Activated CD4-positive, alpha-beta T cell treated with anti-CD3 and anti-CD28 coated beads, Interleukin-2, amount 50 U/mL, for 48 hours (primary cell): ENCODE data around the gene SV2C.
"Not testable (repeated sequence)": the region's sequence is repeated elsewhere in the genome, so short reads cannot be mapped to it uniquely, and the experiment has no call there.

Source experiments
- DNase-seq, 2 experiments: peaks; one replicate each; pipeline ENCODE4 v3.0.0-alpha.2; 2020

Gene SV2C

DNA sequence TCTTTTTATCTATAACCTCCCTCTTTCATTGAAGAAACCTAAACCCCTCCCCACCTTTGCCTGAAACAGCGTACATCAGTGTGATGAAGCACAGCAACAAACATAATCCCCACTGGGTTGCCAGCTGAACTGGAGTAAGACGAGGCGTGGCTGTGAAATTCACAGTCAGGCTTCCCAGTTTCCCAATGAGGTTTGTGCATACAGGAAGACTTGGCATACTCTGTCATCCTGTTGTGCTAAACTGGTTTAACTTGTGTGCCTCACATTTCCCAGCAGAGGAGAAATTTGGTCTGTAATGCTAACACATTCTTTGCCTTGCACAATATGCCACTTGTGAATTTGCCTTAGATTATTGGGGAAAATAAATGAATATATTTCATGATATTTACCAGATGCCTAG is 121.5 kb downstream of the SV2C start:
- DNase-seq: no peak

DNA sequence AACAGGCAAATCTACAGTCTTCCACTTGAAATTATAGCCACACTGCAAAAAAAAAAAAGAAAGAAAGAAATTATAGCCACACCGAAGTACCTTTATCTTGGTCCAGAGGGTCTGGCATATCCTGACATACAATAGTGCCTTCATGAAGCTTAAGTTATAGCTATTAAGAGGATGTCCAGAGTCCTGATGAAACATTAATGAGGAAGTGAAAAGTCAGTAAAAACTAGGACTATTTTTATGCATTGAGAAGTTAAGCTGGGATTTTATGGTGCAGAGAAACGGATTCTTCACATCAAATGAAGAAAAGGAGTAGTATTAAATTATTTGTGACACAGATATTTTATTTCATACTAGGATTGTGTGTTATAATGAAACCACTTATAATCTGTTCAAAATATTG is 123.9 kb downstream of the SV2C start:
- DNase-seq: no peak

DNA sequence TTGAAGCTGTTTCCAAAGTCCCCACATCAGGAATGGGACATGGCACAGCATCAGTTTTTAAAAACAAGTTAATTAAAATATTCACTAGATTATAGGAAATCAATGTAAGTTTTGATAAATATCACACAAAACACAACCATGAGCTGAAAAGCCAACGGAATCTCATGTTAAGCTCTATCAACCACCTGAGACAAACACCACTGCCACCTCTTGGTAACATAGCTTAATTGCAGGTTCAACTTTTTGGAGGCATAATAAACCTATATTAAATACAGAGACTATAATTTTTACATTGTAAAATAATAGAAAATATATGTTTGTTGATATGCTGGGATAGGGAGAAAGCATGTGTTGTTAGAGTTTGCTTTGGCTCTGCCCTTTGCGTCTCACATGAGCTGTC is 126.1 kb downstream of the SV2C start:
- DNase-seq: no peak

DNA sequence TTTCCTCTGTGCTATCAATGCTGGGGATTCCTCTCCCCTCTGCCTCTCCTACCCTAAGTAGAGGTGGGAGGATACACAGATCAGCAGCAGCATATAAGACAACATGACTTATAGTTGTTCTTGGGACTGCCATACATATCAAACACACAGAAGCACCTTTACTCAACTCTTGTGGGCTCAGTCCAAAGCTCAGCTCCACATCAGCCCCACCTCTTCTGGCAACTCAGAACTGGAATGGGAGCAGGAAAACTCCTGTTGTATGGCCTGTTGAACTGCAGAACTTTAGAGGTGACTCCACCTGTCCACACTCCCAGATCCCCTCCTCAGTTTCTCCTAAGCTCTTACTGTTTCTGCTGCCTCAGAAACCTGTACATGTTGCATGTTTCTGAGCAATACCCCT is 127.8 kb downstream of the SV2C start:
- DNase-seq: no peak

DNA sequence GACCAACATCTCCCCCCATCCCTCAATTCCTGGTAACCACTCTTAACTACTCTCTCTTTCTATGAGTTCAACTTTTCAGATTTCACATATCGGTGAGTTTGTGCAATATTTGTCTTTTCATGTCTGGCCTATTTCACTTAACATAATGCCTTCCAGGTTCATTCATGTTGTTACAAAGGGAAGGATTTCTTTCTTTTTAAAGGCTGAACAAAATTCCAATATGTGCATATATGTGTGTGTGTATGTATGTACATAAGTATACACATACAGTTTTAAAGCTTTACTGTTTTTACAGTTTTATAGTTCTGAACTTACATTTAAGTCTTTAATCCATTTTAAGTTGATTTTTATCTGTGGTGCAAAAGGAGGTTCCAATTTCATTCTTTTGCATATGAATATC is 130.7 kb downstream of the SV2C start:
- no peak for DNase-seq

DNA sequence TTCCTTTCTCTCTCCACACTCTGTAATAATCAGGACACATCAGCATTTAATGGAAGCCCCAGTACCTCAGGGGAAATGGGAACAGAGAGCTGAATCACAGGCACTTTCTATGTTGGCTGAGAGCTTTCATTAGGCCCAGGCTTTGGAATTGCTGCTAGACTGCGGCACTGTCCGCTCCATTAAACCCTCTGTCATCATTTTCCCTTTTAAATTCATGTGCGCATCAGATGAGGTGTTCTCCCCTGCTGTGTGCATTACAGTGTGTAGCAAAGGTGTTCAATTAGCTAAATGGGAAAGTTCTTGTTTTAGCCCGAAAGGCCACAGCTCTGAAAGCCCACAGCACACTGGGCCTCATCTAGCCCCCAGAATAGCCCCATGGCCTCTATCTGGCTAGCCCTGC is 133.6 kb downstream of the SV2C start:
- DNase-seq: no peak

DNA sequence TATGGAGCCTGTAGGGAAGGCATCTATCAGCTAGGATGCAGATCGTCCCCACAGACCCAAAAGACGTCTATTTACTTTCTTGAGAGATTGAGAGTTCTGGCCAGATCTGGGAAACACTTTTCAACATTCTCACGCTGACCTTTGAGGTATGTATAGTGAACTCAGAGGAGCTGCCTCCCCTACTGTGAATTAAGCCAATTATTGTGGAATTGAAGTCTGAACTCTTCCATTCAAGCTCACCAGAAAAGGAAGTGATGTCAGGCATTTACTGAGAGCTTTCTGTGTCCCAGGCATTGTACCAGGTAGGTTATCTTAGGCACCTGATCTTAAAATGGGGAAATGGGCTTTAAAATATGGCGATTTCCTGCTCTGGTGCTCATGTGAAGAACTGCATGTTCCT is 136.5 kb downstream of the SV2C start:
- no peak for DNase-seq

DNA sequence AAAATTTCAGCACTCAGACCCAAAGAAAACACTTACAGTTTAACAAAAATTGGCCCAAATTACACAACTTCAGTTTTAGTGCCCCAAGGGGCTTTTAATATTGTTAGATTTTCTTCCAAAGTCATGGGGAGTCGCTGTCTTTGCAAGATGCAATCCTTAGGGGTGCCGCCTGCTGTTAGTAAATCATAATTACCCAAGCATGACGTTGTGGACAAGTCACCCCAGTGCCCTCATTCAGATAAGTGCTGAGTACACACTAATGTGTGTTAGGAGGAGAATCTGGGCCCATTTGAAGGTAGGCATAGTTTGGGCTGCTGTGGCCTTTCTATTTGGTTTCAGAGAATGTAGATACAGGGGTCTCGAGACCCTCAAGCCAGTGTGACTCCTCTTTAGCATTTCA is 138.1 kb downstream of the SV2C start:
- no peak for DNase-seq

DNA sequence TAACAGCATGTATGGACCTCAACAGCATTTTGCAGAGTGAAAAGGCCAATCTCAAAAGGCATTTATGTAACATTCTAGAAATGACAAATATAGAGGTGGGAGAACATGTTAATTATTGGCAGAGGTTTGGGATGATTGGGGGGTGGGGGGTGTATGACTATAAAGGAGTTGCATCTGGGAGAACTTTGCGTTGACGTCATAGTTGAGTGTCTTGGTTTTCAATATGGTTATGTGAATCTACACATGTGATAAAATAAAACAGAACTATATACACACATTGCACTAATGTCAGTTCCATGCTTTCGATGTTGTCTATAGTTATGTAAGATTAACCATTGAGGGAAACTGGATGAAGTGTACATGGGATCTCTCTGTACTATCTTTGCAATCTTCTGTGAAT is 139.1 kb downstream of the SV2C start:
- no peak for DNase-seq

DNA sequence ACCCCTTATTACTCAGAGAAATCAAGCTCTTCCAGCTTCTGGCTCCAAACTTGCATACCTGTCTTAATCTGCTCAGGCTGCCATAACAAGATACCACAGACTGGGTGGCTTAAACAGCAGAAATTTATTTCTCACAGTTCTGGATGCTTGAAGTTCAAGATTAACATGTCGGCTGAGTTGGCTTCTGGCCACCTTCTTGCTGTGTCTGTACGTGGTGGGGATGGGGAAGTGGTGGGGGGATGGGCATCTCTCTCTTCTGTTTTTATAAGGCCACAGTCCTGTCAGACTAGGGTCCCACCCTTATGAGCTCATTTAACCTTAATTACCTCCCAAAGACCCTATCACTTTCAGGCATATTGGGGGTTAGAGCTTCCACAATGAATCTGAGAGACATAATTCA is 140.5 kb downstream of the SV2C start:
- DNase-seq: no peak

DNA sequence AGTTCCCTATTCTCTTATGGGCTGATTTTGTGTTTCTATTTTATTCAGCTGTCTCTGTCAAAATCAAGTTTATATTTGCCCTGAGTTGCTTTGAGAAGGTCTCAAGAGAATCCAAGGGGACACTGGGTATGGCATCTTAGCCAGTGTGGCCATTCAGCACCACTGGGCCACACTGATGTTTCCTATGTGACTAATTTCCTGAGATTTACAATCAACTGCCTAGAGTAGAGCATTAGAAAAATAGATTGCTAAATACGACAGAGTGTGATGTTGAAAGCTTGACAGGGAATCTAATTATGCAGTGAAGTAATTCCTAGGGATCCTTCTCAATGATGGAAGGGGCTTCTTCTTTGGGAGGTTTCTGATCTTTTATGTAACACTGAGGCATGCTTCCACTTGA is 141.7 kb downstream of the SV2C start:
- no peak for DNase-seq

DNA sequence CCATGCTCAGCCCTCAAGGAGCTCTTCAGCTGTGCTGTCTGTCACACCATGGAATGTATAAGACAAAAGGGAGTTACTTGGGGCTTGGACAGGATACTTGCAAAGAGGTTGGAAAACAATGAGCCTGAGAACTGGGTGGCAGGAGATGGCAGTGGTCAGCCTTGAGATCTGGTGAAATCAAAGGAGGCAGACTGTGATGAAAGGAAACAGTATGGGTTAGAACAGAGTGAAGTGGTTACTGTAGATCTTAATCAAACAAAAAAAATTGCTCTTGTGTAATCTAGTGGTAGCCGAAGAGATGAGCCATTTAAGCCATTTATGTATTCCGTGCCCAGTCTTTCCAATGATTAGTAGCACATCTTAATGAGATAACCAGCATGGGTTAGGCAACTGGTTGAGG is 142.2 kb downstream of the SV2C start:
- no peak for DNase-seq

DNA sequence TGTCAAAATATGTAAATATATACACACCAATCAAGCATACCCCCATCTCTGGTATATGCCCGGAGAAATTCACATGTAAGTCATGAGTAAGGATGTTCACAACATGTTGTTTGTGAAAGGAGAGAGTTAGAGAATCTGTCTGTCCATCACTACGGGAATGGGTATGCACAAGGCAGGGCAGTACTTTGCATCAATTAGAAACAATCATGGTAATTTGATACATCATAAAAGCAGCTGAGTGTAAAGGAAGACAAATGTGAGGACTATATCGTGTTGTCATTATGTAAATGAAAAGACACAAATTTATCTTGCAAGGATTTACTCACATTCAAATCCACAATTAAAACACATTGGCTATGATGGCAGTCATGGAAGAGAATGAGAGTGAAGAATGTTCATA is 146.7 kb downstream of the SV2C start:
- no peak for DNase-seq

DNA sequence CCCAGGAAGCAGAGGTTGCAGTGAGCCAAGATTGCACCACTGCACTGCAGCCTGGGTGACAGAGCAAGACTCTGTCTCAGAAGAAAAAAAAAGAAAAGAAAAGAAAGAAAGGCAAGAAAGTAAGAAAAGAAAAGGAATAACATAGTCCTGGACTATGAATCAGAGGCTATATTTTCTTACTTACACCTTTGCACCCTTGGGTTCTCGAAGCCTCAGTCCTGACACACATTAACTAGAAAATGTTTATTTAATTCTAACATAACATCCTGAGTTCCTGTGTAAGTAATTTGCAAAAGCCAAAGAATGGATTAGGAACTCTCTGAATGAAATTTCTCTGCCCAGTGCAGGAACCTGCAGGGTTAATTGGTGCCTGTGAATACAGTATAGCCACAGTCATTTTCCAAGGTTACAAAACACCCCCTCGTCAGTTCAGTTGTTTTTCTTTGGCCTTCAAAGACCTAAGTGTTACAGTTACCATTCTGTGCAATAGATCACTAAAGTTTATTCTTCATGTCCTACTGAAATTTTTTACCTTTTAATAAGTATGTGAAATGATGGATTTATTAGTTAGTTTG is 147.6 kb downstream of the SV2C start:
- no peak for DNase-seq

DNA sequence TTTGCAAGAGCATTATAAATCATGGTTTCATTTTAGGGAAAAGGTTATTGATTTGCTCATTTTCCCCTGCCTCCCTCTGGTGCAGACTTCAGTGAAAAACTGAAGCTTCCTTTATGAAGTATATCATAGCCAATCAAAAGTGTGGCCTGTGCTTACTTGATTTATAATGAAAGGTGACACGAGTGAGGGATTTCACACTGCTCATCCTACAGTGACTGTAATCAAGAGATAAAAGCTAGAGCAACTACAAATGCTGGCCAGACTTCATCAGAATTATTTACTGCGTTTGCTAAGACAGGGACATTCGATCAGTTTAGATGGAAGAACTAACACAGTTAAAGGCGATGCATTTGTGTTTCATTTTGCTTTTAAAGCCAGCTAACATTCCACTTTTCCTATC is 151.5 kb downstream of the SV2C start:
- DNase-seq: no peak

DNA sequence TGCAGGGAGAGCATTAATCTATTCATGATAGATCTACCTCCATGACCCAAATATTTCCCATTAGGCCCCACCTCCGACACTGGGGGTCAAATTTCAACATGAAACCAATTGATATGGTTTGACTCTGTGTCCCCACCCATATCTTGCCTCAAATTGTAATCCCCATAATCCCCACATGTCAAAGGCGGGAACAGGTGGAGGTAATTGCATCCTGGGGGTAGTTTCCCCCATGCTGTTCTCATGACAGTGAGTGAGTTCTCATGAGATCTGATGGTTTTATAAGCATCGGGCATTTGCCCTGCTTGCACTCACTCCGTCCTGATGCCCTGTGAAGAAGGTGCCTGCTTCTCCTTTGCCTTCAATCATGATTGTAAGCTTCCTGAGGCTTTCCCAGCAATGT is 153.5 kb downstream of the SV2C start:
- DNase-seq: no peak

DNA sequence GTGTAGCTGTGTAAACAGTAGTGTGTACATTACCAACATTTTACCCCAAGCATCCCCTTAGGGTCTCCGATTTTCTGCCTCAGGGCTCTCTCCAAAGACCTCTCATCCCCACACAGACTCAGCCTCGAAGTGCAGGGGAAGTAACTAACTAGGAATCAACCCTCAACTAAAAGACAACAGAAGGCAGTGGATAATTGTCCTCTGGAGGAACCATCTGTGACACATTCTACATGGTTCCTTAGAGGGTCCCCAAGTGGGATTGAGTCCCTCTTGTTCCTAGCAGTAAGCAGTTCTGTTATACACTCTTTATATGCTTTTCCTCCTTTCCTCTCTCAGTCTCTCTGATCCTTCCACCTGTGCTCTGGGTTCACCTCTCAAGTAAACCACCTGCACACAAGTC is 157.2 kb downstream of the SV2C start:
- no peak for DNase-seq

DNA sequence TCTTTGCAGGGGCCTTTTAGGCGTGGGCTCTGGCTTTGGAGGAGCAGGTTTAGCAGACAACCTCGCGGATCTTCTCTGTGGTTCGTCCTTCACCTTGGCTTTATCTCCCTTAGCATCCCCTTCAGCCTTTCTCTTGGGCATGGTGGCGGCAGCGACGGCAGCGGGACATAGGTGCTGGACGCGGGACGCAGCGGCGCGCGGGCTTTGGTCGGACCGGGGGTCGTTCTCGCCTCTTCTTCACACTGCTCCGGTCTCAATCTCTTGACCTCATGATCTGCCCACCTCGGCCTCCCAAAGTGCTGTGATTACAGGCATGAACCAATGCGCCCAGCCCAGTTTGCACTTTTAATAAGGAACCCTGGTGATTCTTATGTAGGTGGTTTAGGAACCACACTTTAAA is 159.0 kb downstream of the SV2C start:
- not testable (repeated sequence) for DNase-seq

DNA sequence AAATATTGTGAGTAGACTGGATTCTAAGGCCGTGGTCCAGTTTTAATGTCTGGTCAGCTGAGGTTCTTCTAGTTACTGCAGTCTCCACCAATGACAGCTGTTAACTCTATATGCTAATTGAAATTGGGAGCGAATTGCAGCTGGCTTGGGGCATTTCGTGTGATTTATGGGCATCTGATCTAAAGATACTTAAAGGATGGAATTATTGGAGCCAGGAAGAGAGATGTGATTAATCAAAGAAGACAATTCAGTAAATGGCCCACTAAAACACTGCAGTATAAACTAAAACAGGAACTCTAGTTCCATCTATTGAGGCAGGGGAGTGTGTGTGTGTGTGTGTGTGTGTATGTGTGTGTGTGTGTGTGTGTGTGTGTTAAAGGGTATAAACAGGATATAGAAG is 162.4 kb downstream of the SV2C start:
- no peak for DNase-seq

DNA sequence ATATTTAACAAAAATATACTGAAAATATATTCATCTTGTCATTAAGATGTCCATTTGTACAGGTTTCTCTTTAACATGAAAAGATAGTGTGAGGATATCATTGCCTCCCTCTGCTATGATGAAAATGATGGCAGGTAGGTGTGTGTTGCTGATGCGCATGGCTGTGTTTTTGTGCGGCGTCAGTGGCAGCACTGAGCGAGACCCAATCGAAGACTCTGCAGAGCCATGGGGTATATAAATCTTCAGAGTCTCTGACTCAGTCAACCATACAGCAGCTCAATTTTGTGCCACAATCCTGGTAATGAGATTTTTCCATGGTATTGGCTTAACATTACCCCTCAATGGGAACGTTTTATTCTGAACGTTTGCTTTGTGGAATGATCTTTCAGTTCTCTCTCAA is 166.4 kb downstream of the SV2C start:
- no peak for DNase-seq

DNA sequence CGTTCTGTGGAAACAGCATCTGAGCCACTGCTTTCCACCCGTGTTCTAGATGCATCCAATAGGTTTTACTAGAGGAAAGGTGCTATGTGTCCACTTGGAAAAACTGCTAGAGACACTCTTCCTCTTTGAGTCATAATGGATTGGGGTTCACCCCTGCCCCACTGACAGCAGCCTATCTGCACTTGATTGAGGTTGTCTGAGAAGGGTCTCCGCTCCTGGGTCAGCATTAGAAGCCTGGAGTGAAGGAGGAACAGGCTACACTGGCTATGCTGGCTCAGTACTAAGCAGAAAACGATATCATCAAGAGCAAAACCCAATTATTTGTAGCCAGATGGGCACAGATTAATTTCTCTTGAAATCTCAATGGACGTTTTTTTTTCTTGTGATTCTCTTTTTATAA is 167.3 kb downstream of the SV2C start:
- no peak for DNase-seq

DNA sequence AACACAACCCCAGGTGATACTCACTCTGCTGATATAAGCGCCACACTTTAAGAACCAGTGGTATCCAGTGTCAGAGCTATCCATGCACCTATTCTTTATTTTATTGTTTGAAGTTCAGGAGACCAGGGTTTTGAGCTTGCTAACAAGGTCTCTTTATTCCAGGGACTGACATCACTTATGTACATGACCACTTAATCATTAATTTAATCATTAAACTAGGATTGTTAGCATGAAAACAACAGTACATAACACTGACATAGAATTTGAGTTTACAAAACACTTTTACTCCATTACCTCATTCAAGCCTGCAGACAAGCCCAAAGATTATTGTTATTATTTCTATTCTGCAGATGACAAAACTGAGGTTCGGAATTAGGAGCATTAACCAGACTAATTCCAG is 168.5 kb downstream of the SV2C start:
- DNase-seq: no peak

DNA sequence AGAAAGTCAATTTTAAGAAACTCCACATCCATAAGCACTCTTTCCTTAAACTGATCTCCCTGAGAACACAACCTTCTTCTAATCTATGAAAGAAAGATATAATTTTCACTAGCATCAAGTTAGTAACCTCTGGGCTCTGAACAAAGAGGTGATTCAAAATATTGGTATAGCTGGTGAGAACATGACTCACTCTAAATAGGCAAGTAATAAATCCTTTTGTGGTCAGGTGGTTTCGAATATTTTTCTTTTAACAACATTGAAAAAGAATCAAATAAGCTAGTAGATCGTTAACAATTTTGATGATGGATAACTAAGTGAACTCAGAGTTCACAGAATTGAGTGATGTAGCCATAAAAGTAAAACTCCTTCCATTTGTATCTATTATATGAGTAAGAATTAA is 169.3 kb downstream of the SV2C start:
- no peak for DNase-seq

DNA sequence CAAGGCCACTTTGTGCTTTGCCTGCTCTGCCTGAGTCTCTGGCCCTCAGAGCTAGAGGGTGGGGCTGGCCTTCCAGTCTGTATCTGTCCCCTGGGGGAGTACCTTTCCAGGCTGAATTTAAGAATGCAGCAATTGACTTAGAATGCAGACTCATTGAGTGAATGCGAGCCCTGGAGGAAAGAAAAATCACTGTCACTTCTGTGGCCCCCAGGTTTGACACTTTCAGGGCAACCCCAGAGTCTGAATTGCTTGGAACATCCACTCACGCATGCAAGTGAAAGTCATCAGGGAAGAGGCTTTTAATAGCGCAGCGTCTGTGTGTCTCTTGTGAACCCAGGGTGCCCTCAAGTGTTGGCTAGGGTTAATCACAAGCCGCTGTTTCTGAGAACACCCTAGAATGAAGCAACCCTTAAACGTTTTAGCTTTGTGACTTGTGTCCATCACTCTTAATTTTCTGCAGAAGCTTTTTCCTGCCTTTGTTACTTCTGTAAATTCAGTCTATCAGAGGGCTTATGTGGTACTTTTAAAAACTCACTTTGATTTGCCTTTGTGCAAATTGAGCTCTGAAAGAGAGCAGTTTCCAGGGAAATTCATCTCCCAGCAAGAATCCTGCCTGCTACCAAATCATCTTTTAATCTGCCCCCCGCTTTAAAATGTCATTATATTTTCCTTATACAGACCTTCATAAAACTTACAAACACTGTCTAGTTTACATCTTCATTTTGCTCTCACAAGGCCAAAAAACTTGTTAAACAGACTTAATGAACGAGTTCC is 173.1 kb downstream of the SV2C start:
- DNase-seq: peak; percentile 53 to 64

DNA sequence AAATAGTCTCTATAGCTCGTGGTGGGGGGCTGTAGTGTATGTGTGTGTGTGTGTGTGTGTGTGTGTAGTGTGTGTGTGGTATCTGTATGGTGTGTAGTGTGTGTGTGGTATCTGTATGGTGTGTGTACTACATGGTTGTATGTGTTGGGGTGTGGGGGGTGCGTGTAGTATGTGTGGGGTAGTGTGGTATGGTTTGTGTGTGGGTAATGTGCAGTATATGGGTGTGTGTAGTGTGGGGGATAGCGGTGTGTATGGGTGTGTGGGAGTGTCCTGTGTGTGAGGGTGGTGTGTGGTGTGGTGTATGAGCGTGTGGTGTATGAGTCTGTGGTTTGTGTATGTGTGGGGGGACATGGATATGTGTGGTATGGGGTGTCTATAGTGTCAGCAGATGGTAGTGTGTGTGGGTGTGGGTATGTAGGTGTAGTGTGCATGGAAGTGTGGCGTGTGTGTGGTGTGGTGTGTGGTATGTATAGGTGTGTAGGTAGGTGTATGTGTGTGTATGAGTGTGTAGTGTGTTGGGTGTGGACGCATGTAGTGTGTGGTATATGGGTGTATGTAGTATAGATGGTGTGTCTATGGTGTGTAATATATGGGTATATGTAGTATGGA is 174.1 kb downstream of the SV2C start:
- no peak for DNase-seq
